HepG2 (cell line): Measurements from ENCODE around the gene CDA. TPM values are rescaled to one million over a fixed set of nuclear protein-coding genes. Genes with fewer than 3 reads are reported as not detected.

Experiments used
- ATAC-seq: fragments of 200-7000 bp; cut with Tn5 transposase; 3 replicates; pipeline ENCODE4 v1.9.1; 2020; ENCODE audit warnings: mild to moderate bottlenecking, moderate library complexity
- BruUV-seq: library from RNA; stranded (reverse); fragments of 400-500 nt; replicated peaks from 2 replicates; lab custom pipeline; 2021; lab: Mats Ljungman, UMichigan
- CTCF ChIA-PET: fragments of 300-600 bp; formaldehyde crosslinking; extraction: SDS; loops from one replicate; lab custom pipeline; 2021; ENCODE audit warnings: low total read pairs, inconsistent platforms, low intra/inter-chr PET ratio; lab: Yijun Ruan, JAX
- POLR2A ChIA-PET: fragments of 350-600 bp; sonication (Branson Sonifier 250); formaldehyde crosslinking; loops from one replicate; lab custom pipeline; 2020; ENCODE audit warnings: antibody characterized with exemption, inconsistent platforms; lab: Yijun Ruan, JAX
- DNase-seq: peaks from one replicate; pipeline ENCODE4 v3.0.0-alpha.2; 2015; ENCODE audit warnings: low spot score
- FAIRE-seq: peaks from 3 replicates; lab custom pipeline; 2011; peaks lifted over from hg19 to GRCh38; lab: Jason Lieb, UNC
- H2AFZ ChIP-seq: one replicate; pipeline ENCODE4 v1.6.1; 2011; ENCODE audit warnings: low read length, inconsistent platforms
- H3K27ac ChIP-seq: fragments of 300-600 bp; 3 replicates; pipeline ENCODE4 v1.8.0; 2011; ENCODE audit warnings: mixed run types, mild to moderate bottlenecking, mixed read lengths, low read length, inconsistent platforms; ENCODE audit not compliant: insufficient read depth; ENCODE audit errors: extremely low read length
- H3K27me3 ChIP-seq, 2 experiments: fragments of 200-600 bp in 1 of 2; 2 replicates in 1 of 2; 3 replicates in 1 of 2; pipeline versions ENCODE4 v1.6.0 to v1.8.0; 2011; ENCODE audit warnings: low read length in 2 of 2, mild to moderate bottlenecking in 2 of 2, moderate library complexity in 2 of 2, inconsistent platforms in 1 of 2; ENCODE audit not compliant: insufficient read depth in 2 of 2, control insufficient read depth in 1 of 2
- H3K36me3 ChIP-seq, 2 experiments: fragments of 200-600 bp in 1 of 2; replicated peaks in 1 of 2; 2 replicates in 1 of 2; 3 replicates in 1 of 2; pipeline versions ENCODE4 v1.5.1 to v1.8.0; 2011; ENCODE audit warnings: low read length in 2 of 2, inconsistent platforms in 1 of 2; ENCODE audit not compliant: insufficient read depth in 2 of 2, control insufficient read depth in 1 of 2
- H3K4me1 ChIP-seq: 2 replicates; pipeline ENCODE4 v1.5.1; 2012; ENCODE audit warnings: low read length, inconsistent platforms; ENCODE audit not compliant: insufficient read depth
- H3K4me2 ChIP-seq: 2 replicates; pipeline ENCODE4 v1.6.0; 2011; ENCODE audit warnings: low read depth, low read length, inconsistent platforms
- H3K4me3 ChIP-seq, 3 experiments: fragments of 200-600 bp in 1 of 3; sonication (generic), shearing (Covaris generic) in 1 of 3; replicated peaks in 1 of 3; 2 replicates each; pipeline ENCODE4 v1.5.1; 2011 to 2016; ENCODE audit warnings: low read length in 3 of 3, inconsistent platforms in 2 of 3, low read depth in 2 of 3, mild to moderate bottlenecking in 2 of 3, control low read depth in 1 of 3, mixed read lengths in 1 of 3; ENCODE audit not compliant: insufficient read depth in 1 of 3
- H3K79me2 ChIP-seq: one replicate; pipeline ENCODE4 v1.6.1; 2011; ENCODE audit warnings: low read length, inconsistent platforms; ENCODE audit not compliant: insufficient read depth
- H3K9ac ChIP-seq: 2 replicates; pipeline ENCODE4 v1.6.0; 2011; ENCODE audit warnings: mild to moderate bottlenecking, low read depth, low read length, inconsistent platforms; ENCODE audit not compliant: insufficient read depth
- H3K9me3 ChIP-seq: 2 replicates; pipeline ENCODE4 v1.5.1; 2012; ENCODE audit warnings: mild to moderate bottlenecking, low read length
- H4K20me1 ChIP-seq: 2 replicates; pipeline ENCODE4 v1.6.0; 2011; ENCODE audit warnings: inconsistent platforms, mild to moderate bottlenecking, low read length, moderate library complexity; ENCODE audit not compliant: insufficient read depth
- CAMTA2 ChIP-seq: sonication (generic); formaldehyde crosslinking; IDR thresholded peaks from 2 replicates; pipeline ENCODE4 v1.4.0; 2020; ENCODE audit warnings: mild to moderate bottlenecking, missing genetic modification reagents, borderline replicate concordance
- DRAP1 ChIP-seq: IDR thresholded peaks from 2 replicates; pipeline ENCODE4 v1.6.1; 2016; ENCODE audit warnings: missing genetic modification reagents, missing compliant biosample characterization
- GTF2F1 ChIP-seq: fragments of 150-350 bp; IDR thresholded peaks from 2 replicates; pipeline ENCODE4 v1.6.1; 2014; ENCODE audit warnings: low read length
- MBD4 ChIP-seq: IDR thresholded peaks from 2 replicates; pipeline ENCODE4 v1.6.1; 2012; ENCODE audit warnings: low read length, inconsistent platforms, borderline replicate concordance
- SOX13 ChIP-seq, 3 experiments: fragments of 450-650 bp in 1 of 3; sonication (generic) in 1 of 3; formaldehyde crosslinking in 1 of 3; IDR thresholded peaks in 2 of 3; conservative IDR thresholded peaks in 1 of 3; 2 replicates each; pipeline versions ENCODE4 v1.5.0 to v1.6.1; 2016 to 2020; ENCODE audit warnings: antibody characterized with exemption in 1 of 3, mild to moderate bottlenecking in 1 of 3, missing compliant biosample characterization in 1 of 3, missing genetic modification reagents in 1 of 3, moderate library complexity in 1 of 3
- TMF1 ChIP-seq: sonication (generic); formaldehyde crosslinking; IDR thresholded peaks from 2 replicates; pipeline ENCODE4 v1.8.1; 2022; ENCODE audit warnings: low read depth, missing genetic modification reagents
- ZFP91 ChIP-seq: sonication (generic); formaldehyde crosslinking; IDR thresholded peaks from 2 replicates; pipeline ENCODE4 v1.9.0; 2022; ENCODE audit warnings: missing genetic modification reagents, mild to moderate bottlenecking, borderline replicate concordance
- ZNF260 ChIP-seq: sonication (generic); formaldehyde crosslinking; IDR thresholded peaks from 2 replicates; pipeline ENCODE4 v1.4.0; 2020; ENCODE audit warnings: missing genetic modification reagents, low read depth, mild to moderate bottlenecking, borderline replicate concordance
- ZNF569 ChIP-seq: sonication (generic); formaldehyde crosslinking; IDR thresholded peaks from 2 replicates; pipeline ENCODE4 v1.5.0; 2020; ENCODE audit warnings: mild to moderate bottlenecking, missing genetic modification reagents, moderate library complexity, borderline replicate concordance
- WGBS: methylation state at CpG from one replicate; pipeline ENCODE4 v1.1.6; 2017; ENCODE audit warnings: low lambda C conversion rate; 5-methylcytosine and 5-hydroxymethylcytosine counted together
- in situ Hi-C: cut with HindIII; loops from 2 replicates; pipeline ENCODE4 v1.10.0; 2017; ENCODE audit warnings: low pct_unique_long_range_greater_than_20kb; ENCODE audit not compliant: extremely low pct_ligation_motif_present
- intact Hi-C: fragments of 100-400 bp; cut with micrococcal nuclease; formaldehyde crosslinking; loops from one replicate; pipeline ENCODE4 v1.10.0; 2022; ENCODE audit not compliant: unreplicated experiment
- polyA plus RNA-seq, 8 experiments: library from polyadenylated mRNA; depleted of rRNA in 3 of 8; stranded (reverse) in 7 of 8; unstranded in 1 of 8; fragments of >200 nt; fragmentation: Illumina TruSeq in 4 of 8; extraction: Trizol in 4 of 8; gene quantifications; 2 replicates each; pipeline versions ENCODE4 v1.2.1 to v1.2.3, GENCODE V29; 2011 to 2016; ENCODE audit warnings: low read depth in 4 of 8, missing spikeins in 1 of 8, mixed read lengths in 1 of 8; ENCODE audit not compliant: insufficient read depth in 1 of 8
- total RNA-seq, 5 experiments: library from RNA; depleted of rRNA; stranded (reverse); fragments of >200 nt; fragmentation: Illumina TruSeq; extraction: Trizol; gene quantifications; 2 replicates each; pipeline ENCODE4 v1.2.3, GENCODE V29; 2016; ENCODE audit warnings: low read depth in 1 of 5
- TF ChIP-seq, protein P1 (sequence below): sonication (generic); formaldehyde crosslinking; IDR thresholded peaks from 2 replicates; pipeline ENCODE4 v1.8.0; 2022; ENCODE audit warnings: low read depth, missing genetic modification reagents
- TF ChIP-seq, protein P2 (sequence below): sonication (generic); formaldehyde crosslinking; IDR thresholded peaks from 2 replicates; pipeline ENCODE4 v1.5.0; 2020; ENCODE audit warnings: missing genetic modification reagents
- TF ChIP-seq, protein P3 (sequence below): sonication (generic); formaldehyde crosslinking; IDR thresholded peaks from 2 replicates; pipeline ENCODE4 v1.4.0; 2020; ENCODE audit warnings: mild to moderate bottlenecking, missing genetic modification reagents, borderline replicate concordance

The CDA gene
- total and polyA plus RNA-seq, 2 of the 13 experiments (the other 11 are each of a cell fraction or from before 2014, with no cell fraction given): 0.66 to 2.1 TPM

DNA sequence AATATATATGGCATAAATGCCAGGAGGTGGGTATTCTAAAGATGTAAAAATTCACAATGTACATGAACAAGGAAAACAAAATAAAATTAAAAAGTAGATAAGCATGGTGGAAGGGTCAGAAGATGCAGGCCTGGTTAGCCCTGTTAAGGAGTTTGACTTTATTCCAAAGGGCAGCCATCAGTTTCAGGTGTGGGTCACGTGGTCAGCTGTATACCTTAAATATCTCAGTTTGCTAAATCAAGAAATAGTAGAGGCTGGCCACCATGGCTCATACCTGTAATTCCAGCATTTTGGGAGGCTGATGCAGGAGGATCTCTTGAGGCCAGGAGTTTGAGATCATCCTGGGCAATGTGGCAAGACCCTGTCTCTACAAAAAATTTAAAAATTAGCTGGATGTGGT, 35.8 kb downstream of the CDA start (continued):
- TF ChIP-seq GTF2F1: no peak

- POLR2A ChIA-PET: no interaction called here
- Histone ChIP-seq H2AFZ (no peak overlapping the region), H3K36me3 (no peaks in the 10 kb centered on the region), H3K27me3 (no peaks in the 10 kb centered on the region), H3K4me2 (no peak overlapping the region), H3K4me3 (no peak overlapping the region), H3K79me2 (no peaks in the 10 kb centered on the region), H3K9me3 (no peaks in the 10 kb centered on the region), H3K4me1 (no peaks in the 10 kb centered on the region), H3K9ac (no peak overlapping the region), H4K20me1 (no peaks in the 10 kb centered on the region), H3K27ac (no peak overlapping the region)
- BruUV-seq: no TSS peak
- CTCF ChIA-PET: no interaction called here
- no peak for FAIRE-seq
- DNase-seq: no peak
- intact Hi-C loops: no loop called here
- ATAC-seq: no peak
- in situ Hi-C loops: no loop called here
- WGBS: 13% methylated on average over 3 of the region's 3 CpGs
- TF ChIP-seq ZFP91 (CRISPR knock-in tag): no peak
- no peak for TF ChIP-seq CAMTA2 (CRISPR knock-in tag)
- TF ChIP-seq DRAP1 (CRISPR knock-in tag): no peak
- no peak for TF ChIP-seq ZNF569 (CRISPR knock-in tag)
- no peak for TF ChIP-seq MBD4
- TF ChIP-seq, protein P1, sequence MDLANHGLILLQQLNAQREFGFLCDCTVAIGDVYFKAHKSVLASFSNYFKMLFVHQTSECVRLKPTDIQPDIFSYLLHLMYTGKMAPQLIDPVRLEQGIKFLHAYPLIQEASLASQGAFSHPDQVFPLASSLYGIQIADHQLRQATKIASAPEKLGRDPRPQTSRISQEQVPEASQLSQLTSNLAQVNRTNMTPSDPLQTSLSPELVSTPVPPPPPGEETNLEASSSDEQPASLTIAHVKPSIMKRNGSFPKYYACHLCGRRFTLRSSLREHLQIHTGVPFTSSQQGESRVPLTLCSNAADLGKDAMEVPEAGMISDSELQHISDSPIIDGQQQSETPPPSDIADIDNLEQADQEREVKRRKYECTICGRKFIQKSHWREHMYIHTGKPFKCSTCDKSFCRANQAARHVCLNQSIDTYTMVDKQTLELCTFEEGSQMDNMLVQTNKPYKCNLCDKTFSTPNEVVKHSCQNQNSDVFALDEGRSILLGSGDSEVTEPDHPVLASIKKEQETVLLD (CRISPR knock-in tag): no peak
- TF ChIP-seq, protein P2, sequence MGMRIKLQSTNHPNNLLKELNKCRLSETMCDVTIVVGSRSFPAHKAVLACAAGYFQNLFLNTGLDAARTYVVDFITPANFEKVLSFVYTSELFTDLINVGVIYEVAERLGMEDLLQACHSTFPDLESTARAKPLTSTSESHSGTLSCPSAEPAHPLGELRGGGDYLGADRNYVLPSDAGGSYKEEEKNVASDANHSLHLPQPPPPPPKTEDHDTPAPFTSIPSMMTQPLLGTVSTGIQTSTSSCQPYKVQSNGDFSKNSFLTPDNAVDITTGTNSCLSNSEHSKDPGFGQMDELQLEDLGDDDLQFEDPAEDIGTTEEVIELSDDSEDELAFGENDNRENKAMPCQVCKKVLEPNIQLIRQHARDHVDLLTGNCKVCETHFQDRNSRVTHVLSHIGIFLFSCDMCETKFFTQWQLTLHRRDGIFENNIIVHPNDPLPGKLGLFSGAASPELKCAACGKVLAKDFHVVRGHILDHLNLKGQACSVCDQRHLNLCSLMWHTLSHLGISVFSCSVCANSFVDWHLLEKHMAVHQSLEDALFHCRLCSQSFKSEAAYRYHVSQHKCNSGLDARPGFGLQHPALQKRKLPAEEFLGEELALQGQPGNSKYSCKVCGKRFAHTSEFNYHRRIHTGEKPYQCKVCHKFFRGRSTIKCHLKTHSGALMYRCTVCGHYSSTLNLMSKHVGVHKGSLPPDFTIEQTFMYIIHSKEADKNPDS (CRISPR knock-in tag): no peak
- TF ChIP-seq TMF1 (CRISPR knock-in tag): no peak
- TF ChIP-seq, protein P3, sequence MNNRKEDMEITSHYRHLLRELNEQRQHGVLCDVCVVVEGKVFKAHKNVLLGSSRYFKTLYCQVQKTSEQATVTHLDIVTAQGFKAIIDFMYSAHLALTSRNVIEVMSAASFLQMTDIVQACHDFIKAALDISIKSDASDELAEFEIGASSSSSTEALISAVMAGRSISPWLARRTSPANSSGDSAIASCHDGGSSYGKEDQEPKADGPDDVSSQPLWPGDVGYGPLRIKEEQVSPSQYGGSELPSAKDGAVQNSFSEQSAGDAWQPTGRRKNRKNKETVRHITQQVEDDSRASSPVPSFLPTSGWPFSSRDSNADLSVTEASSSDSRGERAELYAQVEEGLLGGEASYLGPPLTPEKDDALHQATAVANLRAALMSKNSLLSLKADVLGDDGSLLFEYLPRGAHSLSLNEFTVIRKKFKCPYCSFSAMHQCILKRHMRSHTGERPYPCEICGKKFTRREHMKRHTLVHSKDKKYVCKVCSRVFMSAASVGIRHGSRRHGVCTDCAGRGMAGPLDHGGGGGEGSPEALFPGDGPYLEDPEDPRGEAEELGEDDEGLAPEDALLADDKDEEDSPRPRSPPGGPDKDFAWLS: no peak
- TF ChIP-seq ZNF260 (CRISPR knock-in tag): no peak
- TF ChIP-seq SOX13 (IDR thresholded peaks at IDR 0.05): no peak
- TF ChIP-seq SOX13 (CRISPR knock-in tag; conservative IDR thresholded peaks at IDR 0.05 in 1 of 2, IDR thresholded peaks at IDR 0.05 in 1 of 2): no peak
These were observed 36.5 kb downstream of the CDA start for GRCh38 chr1:20625176-20626097.
